ENCODE results near the gene SH3RF3.

Gene SH3RF3

GRCh38 chr2:109166811-109167210 lies 37.8 kb downstream of the SH3RF3 start:
- H3K23ac ChIP-seq (ENCODE audit: low read length): no peak overlapping the region
- H3K9ac ChIP-seq (ENCODE audit: low read length): no peak overlapping the region
- no peak for DNase-seq
- H3K79me1 ChIP-seq (ENCODE audit: low read length): no peaks in the 10 kb centered on the region
- H2AK5ac ChIP-seq (ENCODE audit: low read length): no peak overlapping the region
- H3K18ac ChIP-seq (ENCODE audit: low read length): no peak overlapping the region
- no peaks in the 10 kb centered on the region for H3K9me3 ChIP-seq (ENCODE audit: insufficient read depth, low read depth, low read length)
- no peak overlapping the region for H4K8ac ChIP-seq (ENCODE audit: low read depth, low read length)
- no CpG with 5 or more reads among the region's 2 CpGs for WGBS (ENCODE audit: extremely low coverage, insufficient coverage, insufficient read length)
- H3K27ac ChIP-seq (ENCODE audit: low read depth, low read length): no peak overlapping the region
- H2AFZ ChIP-seq (ENCODE audit: insufficient read depth, low read length, poor library complexity): no peak overlapping the region
- H2BK12ac ChIP-seq (ENCODE audit: low read length): no peak overlapping the region
- H3K27me3 ChIP-seq (ENCODE audit: insufficient read depth, low read length): no peaks in the 10 kb centered on the region
- H4K12ac ChIP-seq (ENCODE audit: low read depth, low read length): no peak overlapping the region
- no peak overlapping the region for H3K4me3 ChIP-seq (ENCODE audit: low read depth, low read length)
- H2BK120ac ChIP-seq (ENCODE audit: insufficient read depth, low read length, poor library complexity): no peak overlapping the region
- H2BK5ac ChIP-seq (ENCODE audit: low read depth, low read length, poor library complexity): no peak overlapping the region
- H3K4me2 ChIP-seq (ENCODE audit: low read length): no peak overlapping the region
- H3K4ac ChIP-seq (ENCODE audit: low read depth, low read length): no peak overlapping the region
- no peaks in the 10 kb centered on the region for H3K36me3 ChIP-seq (ENCODE audit: control insufficient read depth in 1 of 2, insufficient read depth in 2 of 2, low read length in 2 of 2)
- H3K14ac ChIP-seq (ENCODE audit: low read length): no peak overlapping the region
- H3K4me1 ChIP-seq (ENCODE audit: control insufficient read depth in 1 of 2, insufficient read depth in 2 of 2, low read length in 2 of 2): no peaks in the 10 kb centered on the region
- no peaks in the 10 kb centered on the region for H3K79me2 ChIP-seq (ENCODE audit: control insufficient read depth, insufficient read depth, low read length, poor library complexity)
- no peak overlapping the region for H4K91ac ChIP-seq (ENCODE audit: low read depth, low read length)

GRCh38 chr2:109168086-109168485 lies 39.1 kb downstream of the SH3RF3 start:
- Histone ChIP-seq H4K12ac (ENCODE audit: low read depth, low read length) (no peak overlapping the region), H2BK5ac (ENCODE audit: low read depth, low read length, poor library complexity) (no peak overlapping the region), H3K18ac (ENCODE audit: low read length) (no peak overlapping the region), H3K36me3 (ENCODE audit: control insufficient read depth in 1 of 2, insufficient read depth in 2 of 2, low read length in 2 of 2) (no peaks in the 10 kb centered on the region), H3K4ac (ENCODE audit: low read depth, low read length) (no peak overlapping the region), H3K27ac (ENCODE audit: low read depth, low read length) (no peak overlapping the region), H3K23ac (ENCODE audit: low read length) (no peak overlapping the region), H3K9me3 (ENCODE audit: insufficient read depth, low read depth, low read length) (no peaks in the 10 kb centered on the region), H2AFZ (ENCODE audit: insufficient read depth, low read length, poor library complexity) (no peak overlapping the region), H3K27me3 (ENCODE audit: insufficient read depth, low read length) (no peaks in the 10 kb centered on the region), H3K9ac (ENCODE audit: low read length) (no peak overlapping the region), H3K79me2 (ENCODE audit: control insufficient read depth, insufficient read depth, low read length, poor library complexity) (no peaks in the 10 kb centered on the region), H3K4me3 (ENCODE audit: low read depth, low read length) (no peak overlapping the region), H3K14ac (ENCODE audit: low read length) (no peak overlapping the region), H2BK120ac (ENCODE audit: insufficient read depth, low read length, poor library complexity) (no peak overlapping the region), H3K79me1 (ENCODE audit: low read length) (no peaks in the 10 kb centered on the region), H3K4me2 (ENCODE audit: low read length) (no peak overlapping the region), H2BK12ac (ENCODE audit: low read length) (no peak overlapping the region), H4K91ac (ENCODE audit: low read depth, low read length) (no peak overlapping the region), H2AK5ac (ENCODE audit: low read length) (no peak overlapping the region), H3K4me1 (ENCODE audit: control insufficient read depth in 1 of 2, insufficient read depth in 2 of 2, low read length in 2 of 2) (peaks cover 0 to 1% of the 10 kb centered on the region in 2 experiments), H4K8ac (ENCODE audit: low read depth, low read length) (no peak overlapping the region)
- DNase-seq: no peak
- no CpG with 5 or more reads among the region's 2 CpGs for WGBS (ENCODE audit: extremely low coverage, insufficient coverage, insufficient read length)

- Histone ChIP-seq H3K9me3 (ENCODE audit: insufficient read depth, low read depth, low read length) (no peaks in the 10 kb centered on the region), H2BK120ac (ENCODE audit: insufficient read depth, low read length, poor library complexity) (no peak overlapping the region), H4K91ac (ENCODE audit: low read depth, low read length) (no peak overlapping the region), H2AFZ (ENCODE audit: insufficient read depth, low read length, poor library complexity) (no peak overlapping the region), H2BK12ac (ENCODE audit: low read length) (no peak overlapping the region), H3K4ac (ENCODE audit: low read depth, low read length) (no peak overlapping the region), H4K12ac (ENCODE audit: low read depth, low read length) (no peak overlapping the region), H3K36me3 (ENCODE audit: control insufficient read depth in 1 of 2, insufficient read depth in 2 of 2, low read length in 2 of 2) (no peaks in the 10 kb centered on the region), H3K23ac (ENCODE audit: low read length) (no peak overlapping the region), H2AK5ac (ENCODE audit: low read length) (no peak overlapping the region), H3K14ac (ENCODE audit: low read length) (no peak overlapping the region), H3K4me2 (ENCODE audit: low read length) (no peak overlapping the region), H3K27ac (ENCODE audit: low read depth, low read length) (no peak overlapping the region), H2BK5ac (ENCODE audit: low read depth, low read length, poor library complexity) (no peak overlapping the region), H3K27me3 (ENCODE audit: insufficient read depth, low read length) (no peaks in the 10 kb centered on the region), H3K18ac (ENCODE audit: low read length) (no peak overlapping the region), H4K8ac (ENCODE audit: low read depth, low read length) (no peak overlapping the region), H3K4me1 (ENCODE audit: control insufficient read depth in 1 of 2, insufficient read depth in 2 of 2, low read length in 2 of 2) (peaks cover 0 to 1% of the 10 kb centered on the region in 2 experiments), H3K79me2 (ENCODE audit: control insufficient read depth, insufficient read depth, low read length, poor library complexity) (no peaks in the 10 kb centered on the region), H3K9ac (ENCODE audit: low read length) (no peak overlapping the region), H3K4me3 (ENCODE audit: low read depth, low read length) (no peak overlapping the region), H3K79me1 (ENCODE audit: low read length) (no peaks in the 10 kb centered on the region)
- no CpG with 5 or more reads among the region's 2 CpGs for WGBS (ENCODE audit: extremely low coverage, insufficient coverage, insufficient read length)
- no peak for DNase-seq
Measured at GRCh38 chr2:109168716-109169115, 39.7 kb downstream of the SH3RF3 start.

DNA sequence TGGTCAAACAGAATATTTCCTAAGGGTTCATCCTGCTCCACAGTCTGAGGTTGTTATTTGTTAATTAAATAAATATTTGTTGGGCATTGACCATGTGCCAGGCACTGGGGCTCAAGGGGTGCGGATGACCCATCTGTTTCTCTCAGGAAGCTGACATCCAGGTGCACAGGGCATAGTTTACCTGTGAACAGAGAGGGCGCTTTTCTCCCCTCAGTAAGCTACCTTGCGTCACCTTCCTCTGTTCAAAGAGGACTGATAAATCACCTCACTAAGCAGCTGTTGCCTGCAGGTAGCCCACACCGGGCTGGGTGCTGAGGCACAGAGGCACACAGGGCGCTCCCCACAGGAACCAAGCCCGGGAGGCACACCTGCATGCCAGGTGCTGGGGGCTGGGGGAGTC lies 41.6 kb downstream of the SH3RF3 start:
- H2AK5ac ChIP-seq (ENCODE audit: low read length): no peak overlapping the region
- no peaks in the 10 kb centered on the region for H3K9me3 ChIP-seq (ENCODE audit: insufficient read depth, low read depth, low read length)
- no peak overlapping the region for H3K18ac ChIP-seq (ENCODE audit: low read length)
- no peak overlapping the region for H3K23ac ChIP-seq (ENCODE audit: low read length)
- no peaks in the 10 kb centered on the region for H3K36me3 ChIP-seq (ENCODE audit: control insufficient read depth in 1 of 2, insufficient read depth in 2 of 2, low read length in 2 of 2)
- H3K4me3 ChIP-seq (ENCODE audit: low read depth, low read length): no peak overlapping the region
- no peak overlapping the region for H4K8ac ChIP-seq (ENCODE audit: low read depth, low read length)
- H3K79me2 ChIP-seq (ENCODE audit: control insufficient read depth, insufficient read depth, low read length, poor library complexity): no peaks in the 10 kb centered on the region
- H3K4me2 ChIP-seq (ENCODE audit: low read length): no peak overlapping the region
- H3K27ac ChIP-seq (ENCODE audit: low read depth, low read length): no peak overlapping the region
- no peak overlapping the region for H3K4ac ChIP-seq (ENCODE audit: low read depth, low read length)
- no peak overlapping the region for H4K12ac ChIP-seq (ENCODE audit: low read depth, low read length)
- no peak overlapping the region for H3K9ac ChIP-seq (ENCODE audit: low read length)
- H3K4me1 ChIP-seq (ENCODE audit: control insufficient read depth in 1 of 2, insufficient read depth in 2 of 2, low read length in 2 of 2): peaks cover 0 to 1% of the 10 kb centered on the region in 2 experiments
- no peak overlapping the region for H2BK5ac ChIP-seq (ENCODE audit: low read depth, low read length, poor library complexity)
- no peak overlapping the region for H3K14ac ChIP-seq (ENCODE audit: low read length)
- WGBS (ENCODE audit: extremely low coverage, insufficient coverage, insufficient read length): no CpG with 5 or more reads among the region's 6 CpGs
- H2AFZ ChIP-seq (ENCODE audit: insufficient read depth, low read length, poor library complexity): no peak overlapping the region
- no peak overlapping the region for H2BK120ac ChIP-seq (ENCODE audit: insufficient read depth, low read length, poor library complexity)
- H2BK12ac ChIP-seq (ENCODE audit: low read length): no peak overlapping the region
- DNase-seq: no peak
- H4K91ac ChIP-seq (ENCODE audit: low read depth, low read length): no peak overlapping the region
- no peaks in the 10 kb centered on the region for H3K79me1 ChIP-seq (ENCODE audit: low read length)
- no peaks in the 10 kb centered on the region for H3K27me3 ChIP-seq (ENCODE audit: insufficient read depth, low read length)

Measured in trophoblast cell (in vitro differentiated cells and primary cell).